Vagina (tissue), 2 donors: ENCODE results near the gene ATL1. TPM values are rescaled to one million over a fixed set of nuclear protein-coding genes. Genes with fewer than 3 reads are reported as not detected.
"Not testable (repeated sequence)": the region's sequence is repeated elsewhere in the genome, so short reads cannot be mapped to it uniquely, and the experiment has no call there.

Experiments used
- DNase-seq, 2 donors: peaks; one replicate each; pipeline ENCODE4 v3.0.0-alpha.2; 2017; ENCODE audit errors: extremely low spot score in 2 of 2
- H3K27ac ChIP-seq: fragments of 200-600 bp; sonication (generic); one replicate; pipeline ENCODE4 v1.5.1; 2019
- H3K27me3 ChIP-seq: fragments of 200-600 bp; sonication (generic); one replicate; pipeline ENCODE4 v1.5.1; 2019
- H3K36me3 ChIP-seq, 2 donors: fragments of 200-600 bp; sonication (generic); one replicate each; pipeline ENCODE4 v1.5.1; 2017 to 2019
- H3K4me1 ChIP-seq: fragments of 200-600 bp; sonication (generic); one replicate; pipeline ENCODE4 v1.5.1; 2019
- H3K4me3 ChIP-seq, 2 donors: fragments of 200-600 bp; sonication (generic); 1 replicate in 1 of 2; 2 replicates in 1 of 2; pipeline ENCODE4 v1.5.1; 2016 to 2019
- H3K9me3 ChIP-seq: fragments of 200-600 bp; sonication (generic); one replicate; pipeline ENCODE4 v1.5.1; 2019
- CTCF ChIP-seq, 3 experiments: fragments of 450-650 bp in 2 of 3; fragments of 200-600 bp in 1 of 3; sonication (generic) in 1 of 3; IDR thresholded peaks; one replicate each; pipeline ENCODE4 v1.5.1; 2017 to 2019; ENCODE audit warnings: antibody characterized with exemption in 3 of 3, mild to moderate bottlenecking in 2 of 3, moderate library complexity in 2 of 3
- POLR2A ChIP-seq, 2 donors: fragments of 450-650 bp; IDR thresholded peaks; one replicate each; pipeline ENCODE4 v1.6.1; 2017; ENCODE audit warnings: antibody characterized with exemption in 2 of 2, mild to moderate bottlenecking in 2 of 2, moderate library complexity in 2 of 2
- POLR2AphosphoS5 ChIP-seq, 2 donors: sonication (generic); formaldehyde crosslinking; IDR thresholded peaks; one replicate each; pipeline ENCODE4 v1.9.0; 2017; ENCODE audit warnings: antibody characterized with exemption in 2 of 2, mild to moderate bottlenecking in 2 of 2, low read depth in 1 of 2; ENCODE audit not compliant: insufficient read depth in 1 of 2
- intact Hi-C: fragments of 100-400 bp; cut with DNase I; formaldehyde crosslinking; loops from one replicate; pipeline ENCODE4 v1.15.1; 2023
- total RNA-seq: library from RNA; depleted of rRNA; stranded (reverse); fragments of >200 nt; gene quantifications from one replicate; pipeline ENCODE4 v1.2.3, GENCODE V29; 2016

The ATL1 gene
- total RNA-seq, 1 donor from 2014 or later: 6.9 TPM

GRCh38 chr14:50534416-50534815, 25.5 kb upstream of the ATL1 start:
- H3K27ac ChIP-seq: no peak overlapping the region

GRCh38 chr14:50534997-50535396, 24.9 kb upstream of the ATL1 start:
- Histone ChIP-seq H3K36me3 (no peaks in the 10 kb centered on the region), H3K4me1 (peaks cover 23% of the 10 kb centered on the region), H3K4me3 (no peak overlapping the region), H3K9me3 (no peaks in the 10 kb centered on the region), H3K27ac (no peak overlapping the region), H3K27me3 (no peaks in the 10 kb centered on the region)
- no peak for TF ChIP-seq CTCF (IDR thresholded peaks at IDR 0.05)
- no peak for TF ChIP-seq POLR2A (IDR thresholded peaks at IDR 0.05)
- no peak for TF ChIP-seq POLR2AphosphoS5 (IDR thresholded peaks at IDR 0.05; ENCODE audit: insufficient read depth in 1 of 2, low read depth in 1 of 2)
- intact Hi-C loops: no loop called here
- no peak for DNase-seq

More at GRCh38 chr14:50534416-50534815, 25.5 kb upstream of the ATL1 start:
- Histone ChIP-seq H3K4me3 (no peak overlapping the region), H3K4me1 (peaks cover 29% of the 10 kb centered on the region), H3K36me3 (no peaks in the 10 kb centered on the region), H3K27me3 (no peaks in the 10 kb centered on the region), H3K9me3 (no peaks in the 10 kb centered on the region)
- no peak for DNase-seq
- TF ChIP-seq POLR2AphosphoS5 (IDR thresholded peaks at IDR 0.05; ENCODE audit: insufficient read depth in 1 of 2, low read depth in 1 of 2): no peak
- no peak for TF ChIP-seq POLR2A (IDR thresholded peaks at IDR 0.05)
- TF ChIP-seq CTCF (IDR thresholded peaks at IDR 0.05): no peak
- intact Hi-C loops: no loop called here

- intact Hi-C loops, H3K9me3 ChIP-seq, H3K36me3 ChIP-seq, H3K4me3 ChIP-seq, H3K27ac ChIP-seq, H3K27me3 ChIP-seq, DNase-seq, H3K4me1 ChIP-seq: not testable (repeated sequence)
These were observed 21.9 kb upstream of the ATL1 start for GRCh38 chr14:50538034-50538433.

GRCh38 chr14:50539051-50539450, 20.9 kb upstream of the ATL1 start:
- intact Hi-C loops: no loop called here
- TF ChIP-seq POLR2A (IDR thresholded peaks at IDR 0.05) (no peak), CTCF (IDR thresholded peaks at IDR 0.05) (no peak), POLR2AphosphoS5 (IDR thresholded peaks at IDR 0.05; ENCODE audit: insufficient read depth in 1 of 2, low read depth in 1 of 2) (no peak)

GRCh38 chr14:50541159-50541567, 18.8 kb upstream of the ATL1 start:
- no peak overlapping the region for H3K27ac ChIP-seq
- DNase-seq: no peak
- no peak for TF ChIP-seq POLR2A (IDR thresholded peaks at IDR 0.05)
- TF ChIP-seq CTCF (IDR thresholded peaks at IDR 0.05): no peak
- no peak for TF ChIP-seq POLR2AphosphoS5 (IDR thresholded peaks at IDR 0.05; ENCODE audit: insufficient read depth in 1 of 2, low read depth in 1 of 2)

More at GRCh38 chr14:50539051-50539450, 20.9 kb upstream of the ATL1 start:
- H3K27me3 ChIP-seq: no peaks in the 10 kb centered on the region
- no peak for DNase-seq
- no peaks in the 10 kb centered on the region for H3K4me1 ChIP-seq
- no peak overlapping the region for H3K4me3 ChIP-seq
- no peak overlapping the region for H3K27ac ChIP-seq
- no peaks in the 10 kb centered on the region for H3K9me3 ChIP-seq
- H3K36me3 ChIP-seq: no peaks in the 10 kb centered on the region

More at GRCh38 chr14:50541159-50541567, 18.8 kb upstream of the ATL1 start:
- Histone ChIP-seq H3K9me3 (no peaks in the 10 kb centered on the region), H3K4me1 (no peaks in the 10 kb centered on the region), H3K36me3 (no peaks in the 10 kb centered on the region), H3K4me3 (no peak overlapping the region), H3K27me3 (no peaks in the 10 kb centered on the region)
- intact Hi-C loops: no loop called here
